Measurements from ENCODE around the gene CPLX3.

Gene CPLX3

GRCh38 chr15:74820056-74820455 is 6.4 kb upstream of the CPLX3 start:
- ATAC-seq, result no peak
- no peak for TF ChIP-seq ISL1 (CRISPR knock-in tag; IDR thresholded peaks at IDR 0.05)

GRCh38 chr15:74821091-74821789 is 5.2 kb upstream of the CPLX3 start:
- TF ChIP-seq, protein P1, sequence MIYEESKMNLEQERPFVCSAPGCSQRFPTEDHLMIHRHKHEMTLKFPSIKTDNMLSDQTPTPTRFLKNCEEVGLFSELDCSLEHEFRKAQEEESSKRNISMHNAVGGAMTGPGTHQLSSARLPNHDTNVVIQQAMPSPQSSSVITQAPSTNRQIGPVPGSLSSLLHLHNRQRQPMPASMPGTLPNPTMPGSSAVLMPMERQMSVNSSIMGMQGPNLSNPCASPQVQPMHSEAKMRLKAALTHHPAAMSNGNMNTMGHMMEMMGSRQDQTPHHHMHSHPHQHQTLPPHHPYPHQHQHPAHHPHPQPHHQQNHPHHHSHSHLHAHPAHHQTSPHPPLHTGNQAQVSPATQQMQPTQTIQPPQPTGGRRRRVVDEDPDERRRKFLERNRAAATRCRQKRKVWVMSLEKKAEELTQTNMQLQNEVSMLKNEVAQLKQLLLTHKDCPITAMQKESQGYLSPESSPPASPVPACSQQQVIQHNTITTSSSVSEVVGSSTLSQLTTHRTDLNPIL (CRISPR knock-in tag; IDR thresholded peaks at IDR 0.05; ENCODE audit: low read depth), result no peak
- TF ChIP-seq OSR1 (CRISPR knock-in tag; IDR thresholded peaks at IDR 0.05) (no peak), BACH2 (CRISPR knock-in tag; IDR thresholded peaks at IDR 0.05; ENCODE audit: borderline replicate concordance) (no peak), GLIS3 (CRISPR knock-in tag; IDR thresholded peaks at IDR 0.05) (no peak), ZNF8 (CRISPR knock-in tag; IDR thresholded peaks at IDR 0.05) (no peak), CSRNP3 (CRISPR knock-in tag; IDR thresholded peaks at IDR 0.05) (no peak), PPARA (CRISPR knock-in tag; IDR thresholded peaks at IDR 0.05; ENCODE audit: borderline replicate concordance) (no peak), TCF4 (CRISPR knock-in tag; IDR thresholded peaks at IDR 0.05; ENCODE audit: borderline replicate concordance) (no peak), ZNF565 (CRISPR knock-in tag; conservative IDR thresholded peaks at IDR 0.05; ENCODE audit: low read depth) (no peak), ZNF70 (CRISPR knock-in tag; IDR thresholded peaks at IDR 0.05) (no peak), RARB (CRISPR knock-in tag; IDR thresholded peaks at IDR 0.05) (no peak), SNAI2 (CRISPR knock-in tag; IDR thresholded peaks at IDR 0.05) (no peak), ZFP3 (CRISPR knock-in tag; IDR thresholded peaks at IDR 0.05) (no peak), PATZ1 (CRISPR knock-in tag; IDR thresholded peaks at IDR 0.05; ENCODE audit: borderline replicate concordance) (no peak), ZC3H10 (CRISPR knock-in tag; IDR thresholded peaks at IDR 0.05) (no peak), TOX (CRISPR knock-in tag; IDR thresholded peaks at IDR 0.05; ENCODE audit: borderline replicate concordance) (no peak), POU6F1 (CRISPR knock-in tag; IDR thresholded peaks at IDR 0.05; ENCODE audit: borderline replicate concordance, low read depth) (no peak)
- no peak for ATAC-seq

DNA sequence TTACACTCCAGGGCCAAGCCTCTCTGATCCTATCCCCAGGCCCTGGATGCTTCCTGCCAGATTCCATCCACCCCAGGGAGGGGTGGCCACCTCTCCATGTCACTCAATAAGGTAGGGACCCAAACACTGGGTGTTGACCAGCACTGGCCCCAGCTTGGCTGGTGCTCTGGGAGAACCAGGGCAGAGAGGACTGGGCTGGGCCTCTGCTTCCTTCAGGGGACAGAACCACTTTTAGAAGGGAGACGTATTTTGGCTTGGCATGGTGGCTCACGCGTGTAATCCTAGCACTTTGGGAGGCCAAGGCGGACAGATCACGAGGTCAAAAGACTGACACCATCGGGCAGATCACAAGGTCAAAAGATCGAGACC is 4.7 kb upstream of the CPLX3 start:
- TF ChIP-seq POU6F1 (CRISPR knock-in tag; IDR thresholded peaks at IDR 0.05; ENCODE audit: borderline replicate concordance, low read depth) (no peak), OSR1 (CRISPR knock-in tag; IDR thresholded peaks at IDR 0.05) (no peak), CSDC2 (CRISPR knock-in tag; IDR thresholded peaks at IDR 0.05) (no peak), ISL1 (CRISPR knock-in tag; IDR thresholded peaks at IDR 0.05) (no peak), TOX (CRISPR knock-in tag; IDR thresholded peaks at IDR 0.05; ENCODE audit: borderline replicate concordance) (no peak), PPARA (CRISPR knock-in tag; IDR thresholded peaks at IDR 0.05; ENCODE audit: borderline replicate concordance) (no peak)
- TF ChIP-seq, protein P1 (CRISPR knock-in tag; IDR thresholded peaks at IDR 0.05; ENCODE audit: low read depth), result no peak
- ATAC-seq, result no peak
